ENCODE results near the gene EIF5.

Gene EIF5

GRCh38 chr14:103308717-103309616, 25.1 kb upstream of the EIF5 start:
- no peak for DNase-seq (ENCODE audit: extremely low read depth in 1 of 2, low read depth in 1 of 2)

DNA sequence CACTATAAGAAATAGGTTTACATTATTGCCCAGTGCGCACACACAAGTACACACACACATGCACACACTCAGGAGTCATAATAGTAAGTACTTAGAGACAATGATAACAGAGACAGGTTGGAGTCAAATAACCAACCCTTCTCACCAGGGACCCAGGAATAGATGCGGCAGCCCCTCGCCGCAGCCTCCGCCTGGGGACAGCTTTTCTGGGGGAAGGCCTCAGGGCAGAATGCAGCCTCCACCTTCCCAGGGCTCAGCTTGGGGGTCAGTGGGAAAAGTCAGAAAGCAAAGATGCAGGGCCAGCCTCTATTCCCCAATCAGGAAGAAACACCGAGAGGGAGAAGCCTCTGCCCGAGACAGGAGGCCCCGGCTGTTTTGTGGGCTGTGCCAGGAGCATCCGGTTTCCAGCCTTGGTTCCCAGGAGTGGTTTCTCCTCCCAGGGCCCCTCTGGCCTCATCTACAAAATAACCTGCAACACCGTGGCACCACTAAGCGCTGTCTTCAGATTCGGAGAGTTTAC, 23.4 kb upstream of the EIF5 start:
- no peak for DNase-seq (ENCODE audit: extremely low read depth in 1 of 2, low read depth in 1 of 2)

DNA sequence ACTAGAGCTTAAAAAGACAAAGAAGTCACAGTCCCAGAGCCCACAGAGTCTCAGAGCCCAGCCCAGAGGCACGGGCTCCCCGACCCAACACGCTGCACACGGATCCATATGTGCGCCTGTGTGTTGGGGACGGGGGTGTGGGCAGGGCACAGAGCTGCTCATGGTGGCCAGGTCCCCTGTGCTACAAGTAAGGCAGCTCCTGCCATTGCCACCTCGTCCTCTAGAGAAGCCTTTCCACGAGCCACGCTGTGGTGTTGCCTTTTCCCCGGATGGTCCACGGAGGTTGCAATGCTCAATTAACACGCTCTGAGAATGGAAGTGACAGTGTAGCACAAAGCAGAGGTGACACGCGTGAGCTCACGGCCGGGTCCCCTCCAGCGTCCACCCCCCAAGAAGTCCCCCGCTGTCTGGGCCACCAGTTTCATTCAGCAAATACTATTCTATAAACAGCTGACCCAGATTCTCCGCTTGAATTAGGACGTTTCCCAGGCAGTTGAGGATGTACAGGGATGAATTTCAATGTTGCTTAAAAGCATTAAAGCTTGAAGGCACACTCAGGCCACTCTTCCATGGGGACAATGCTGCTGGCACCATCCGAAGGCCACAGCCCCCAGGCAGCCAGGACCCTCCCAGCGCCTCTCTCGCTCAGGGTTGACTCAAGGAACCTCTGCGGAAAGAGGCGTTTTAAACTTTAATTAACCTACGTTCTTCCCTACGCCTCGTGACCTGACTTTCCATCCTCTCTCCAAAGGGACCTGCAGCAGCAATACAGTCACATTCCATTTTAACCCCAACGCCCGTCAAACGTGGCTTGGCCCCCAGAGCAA, 22.7 kb upstream of the EIF5 start:
- DNase-seq (ENCODE audit: extremely low read depth in 1 of 2, low read depth in 1 of 2), result no peak

DNA sequence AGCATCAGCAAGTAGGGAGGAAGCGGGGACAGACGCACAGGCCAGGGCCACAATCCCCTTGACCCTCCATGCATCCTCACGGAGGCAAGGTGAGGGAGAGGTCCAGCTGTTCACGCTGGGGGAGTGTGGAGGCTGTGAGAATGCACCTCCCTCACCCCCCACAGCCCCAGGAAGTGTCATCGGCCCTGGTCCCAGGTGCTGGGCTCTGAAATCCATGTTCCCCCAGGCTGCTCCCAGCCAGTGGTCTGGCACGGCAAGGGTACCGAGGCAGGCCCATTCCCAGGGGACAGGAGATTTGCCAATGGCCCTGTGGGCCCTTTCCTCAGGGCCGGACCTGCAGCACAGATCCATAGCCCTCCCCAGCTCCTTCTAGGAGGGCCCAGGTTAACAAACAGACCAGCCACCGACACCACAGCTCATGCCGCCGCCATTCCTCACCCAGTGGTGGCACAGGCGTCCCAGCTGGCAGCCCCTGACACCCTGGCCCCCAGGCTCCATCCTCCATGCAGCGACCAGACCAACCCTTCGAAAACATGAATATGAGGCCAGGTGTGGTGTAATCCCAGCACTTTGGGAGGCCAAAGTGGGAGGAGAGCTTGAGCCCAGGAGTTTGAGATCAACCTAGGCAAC, 21.9 kb upstream of the EIF5 start:
- DNase-seq (ENCODE audit: extremely low read depth in 1 of 2, low read depth in 1 of 2), result no peak

- no peak for DNase-seq (ENCODE audit: extremely low read depth in 1 of 2, low read depth in 1 of 2)
Measured at GRCh38 chr14:103313704-103314103, 20.3 kb upstream of the EIF5 start.

GRCh38 chr14:103314496-103315277, 19.4 kb upstream of the EIF5 start:
- DNase-seq (ENCODE audit: extremely low read depth in 1 of 2, low read depth in 1 of 2), result no peak

- DNase-seq (ENCODE audit: extremely low read depth in 1 of 2, low read depth in 1 of 2), result no peak
Measured at GRCh38 chr14:103315351-103315911, 18.6 kb upstream of the EIF5 start.

DNA sequence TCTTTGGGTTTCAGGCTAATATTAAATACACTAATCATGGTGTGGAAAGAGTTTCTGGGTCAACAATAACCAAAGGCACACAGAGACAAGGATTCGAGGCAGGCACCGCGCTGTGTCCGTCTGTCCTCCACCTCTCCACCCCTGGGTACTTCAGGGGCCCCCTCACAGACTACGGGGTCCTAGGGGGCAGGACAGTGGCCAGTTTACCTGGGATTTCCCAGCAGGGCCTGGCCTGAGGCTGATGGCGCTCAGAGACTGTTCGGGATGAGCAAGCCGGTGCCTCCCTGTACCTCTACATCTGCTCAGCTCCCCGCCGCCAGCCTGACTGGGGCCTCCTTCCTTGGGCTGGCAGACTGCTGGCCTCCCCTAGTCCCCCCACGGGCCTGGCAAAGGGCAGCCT, 18.1 kb upstream of the EIF5 start:
- no peak for DNase-seq (ENCODE audit: extremely low read depth in 1 of 2, low read depth in 1 of 2)

- DNase-seq (ENCODE audit: extremely low read depth in 1 of 2, low read depth in 1 of 2), result no peak
Measured at GRCh38 chr14:103316721-103317121, 17.3 kb upstream of the EIF5 start.

GRCh38 chr14:103317251-103317650, 16.8 kb upstream of the EIF5 start:
- no peak for DNase-seq (ENCODE audit: extremely low read depth in 1 of 2, low read depth in 1 of 2)

- no peak for DNase-seq (ENCODE audit: extremely low read depth in 1 of 2, low read depth in 1 of 2)
Measured at GRCh38 chr14:103317976-103318580, 16.0 kb upstream of the EIF5 start.

DNA sequence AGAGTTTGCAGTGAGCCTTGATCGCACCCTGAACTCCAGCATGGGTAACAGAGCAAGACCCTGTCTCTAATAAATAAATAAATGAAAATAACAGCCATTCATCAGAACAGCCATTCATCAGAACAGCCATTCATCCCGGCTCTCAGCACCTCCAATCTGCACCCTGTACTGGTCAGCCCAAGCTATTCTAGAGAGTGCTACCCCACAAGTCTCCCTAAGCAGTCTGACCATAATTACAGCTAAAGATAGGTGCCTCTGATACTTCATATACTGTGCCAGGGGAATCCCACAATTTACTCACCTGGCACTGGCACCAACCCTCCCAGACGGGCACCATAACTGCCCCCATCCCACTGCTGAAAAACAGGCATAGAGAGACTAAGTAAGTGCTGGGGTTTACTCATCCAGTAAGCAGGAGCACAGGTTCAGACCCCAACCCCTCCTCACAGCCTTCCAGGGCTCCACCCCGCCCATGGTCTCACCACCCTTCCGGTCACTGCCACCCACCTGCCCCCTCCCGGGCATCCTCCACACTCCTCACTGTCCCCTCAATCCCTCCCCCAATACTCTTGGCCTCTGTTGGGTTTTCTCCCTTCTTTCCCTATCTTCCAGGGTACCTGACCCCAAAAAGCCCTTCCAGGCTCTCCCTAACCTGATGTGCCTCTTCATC, 15.2 kb upstream of the EIF5 start:
- no peak for DNase-seq (ENCODE audit: extremely low read depth in 1 of 2, low read depth in 1 of 2)

GRCh38 chr14:103319422-103319821, 14.6 kb upstream of the EIF5 start:
- DNase-seq (ENCODE audit: extremely low read depth in 1 of 2, low read depth in 1 of 2), result no peak

DNA sequence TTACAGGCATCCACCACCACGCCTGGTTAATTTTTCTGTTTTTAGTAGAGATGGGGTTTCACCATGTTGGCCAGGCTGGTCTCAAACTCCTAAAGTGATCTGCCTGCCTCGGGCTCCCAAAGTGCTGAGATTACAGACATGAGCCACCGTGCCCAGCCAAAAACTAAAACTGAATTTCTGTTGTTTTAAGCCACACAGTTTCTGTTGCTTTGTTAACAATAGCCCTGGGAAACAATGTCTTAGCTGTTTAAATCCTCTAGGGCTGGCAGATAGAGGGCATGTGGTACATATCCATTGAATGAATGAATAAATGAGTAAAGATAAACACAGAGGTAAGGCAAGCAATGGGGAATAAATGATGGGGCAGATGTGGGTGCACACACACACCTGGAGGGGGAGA, 8.0 kb upstream of the EIF5 start:
- DNase-seq (ENCODE audit: extremely low read depth in 1 of 2, low read depth in 1 of 2), result no peak

- no peak for DNase-seq (ENCODE audit: extremely low read depth in 1 of 2, low read depth in 1 of 2)
Measured at GRCh38 chr14:103328941-103329340, 5.1 kb upstream of the EIF5 start.

DNA sequence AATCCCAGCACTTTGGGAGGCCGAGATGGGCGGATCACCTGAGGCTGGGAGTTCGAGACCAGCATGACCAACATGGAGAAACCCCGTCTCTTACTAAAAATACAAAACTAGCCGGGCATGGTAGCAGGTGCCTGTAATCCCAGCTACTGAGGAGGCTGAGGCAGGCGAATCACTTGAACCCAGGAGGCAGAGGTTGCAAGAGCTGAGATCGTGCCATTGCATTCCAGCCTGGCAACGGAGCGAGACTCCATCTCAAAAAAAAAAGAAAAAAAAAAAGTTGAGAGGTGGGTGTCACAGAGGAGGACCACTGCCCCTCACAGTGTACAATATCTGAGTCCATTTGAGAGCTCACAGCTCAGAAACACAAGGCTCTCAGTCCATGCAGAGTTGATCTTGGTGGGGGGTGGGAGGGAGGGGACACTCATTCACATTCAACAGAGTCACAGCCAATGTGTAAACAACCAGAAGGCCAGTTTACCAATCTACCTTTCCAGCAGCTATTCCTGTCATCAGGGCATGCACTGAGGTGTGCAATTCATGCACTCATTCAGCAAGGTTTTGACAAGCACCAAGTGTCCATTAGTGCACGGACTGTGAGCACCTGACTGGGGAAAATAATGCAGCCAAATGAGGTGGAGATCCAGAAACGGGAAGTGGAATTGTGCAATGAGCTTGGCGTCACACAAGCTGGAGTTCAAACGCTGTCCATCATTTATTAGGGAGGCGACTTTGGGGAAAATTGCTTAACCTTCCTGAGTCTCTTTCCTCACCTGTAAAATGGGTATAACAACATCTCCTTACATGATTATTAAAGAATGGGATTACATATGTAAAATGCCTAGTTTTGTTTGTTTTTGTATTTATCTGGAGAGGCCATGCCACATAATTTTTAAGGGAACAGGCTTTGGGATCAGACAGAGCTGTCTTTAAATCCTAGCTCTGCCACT, 4.4 kb upstream of the EIF5 start:
- DNase-seq (ENCODE audit: extremely low read depth in 1 of 2, low read depth in 1 of 2), result no peak

DNA sequence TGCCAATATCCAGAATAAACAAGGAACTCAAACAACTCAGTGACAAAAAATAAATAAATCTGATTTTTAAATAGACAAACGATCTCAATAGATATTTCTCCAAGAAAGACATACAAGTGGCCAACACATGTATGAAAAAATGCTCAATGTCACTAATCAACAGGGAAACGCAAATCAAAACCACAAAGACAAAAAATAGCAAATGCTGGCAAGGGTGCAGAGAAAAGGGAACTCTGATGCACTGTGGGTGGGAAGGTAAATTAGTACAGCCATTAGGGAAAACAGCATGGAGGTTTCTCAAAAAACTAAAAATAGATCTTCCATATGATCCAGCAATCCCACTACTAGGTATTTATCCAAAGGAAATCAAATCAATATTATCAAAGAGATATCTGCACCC, 3.5 kb upstream of the EIF5 start:
- no peak for DNase-seq (ENCODE audit: extremely low read depth in 1 of 2, low read depth in 1 of 2)
